Activated CD8-positive, alpha-beta T cell treated with anti-CD3 and anti-CD28 coated beads, Interleukin-2, amount 10 ng/mL, durations not matched to agents 7 days and 5 days (primary cell): ENCODE results near the gene PCSK5. TPM values are rescaled to one million over a fixed set of nuclear protein-coding genes. Genes with fewer than 3 reads are reported as not detected.
"Not testable (repeated sequence)": the region's sequence is repeated elsewhere in the genome, so short reads cannot be mapped to it uniquely, and the experiment has no call there.

Source experiments
- ATAC-seq: fragments of 150-1000 bp; cut with Tn5 transposase; one replicate; pipeline ENCODE4 v1.10.0; 2021; ENCODE audit warnings: moderate library complexity
- CTCF ChIA-PET: fragments of 350-600 bp; sonication (Branson Sonifier 250); formaldehyde crosslinking; loops from one replicate; lab custom pipeline; 2021; ENCODE audit warnings: antibody characterized with exemption; lab: Charles Lee
- POLR2A ChIA-PET: fragments of 350-600 bp; sonication (Branson Sonifier 250); formaldehyde crosslinking; loops from one replicate; lab custom pipeline; 2021; ENCODE audit warnings: antibody characterized with exemption; lab: Charles Lee
- DNase-seq: peaks from one replicate; pipeline ENCODE4 v3.0.0-alpha.2; 2020
- H3K27ac Mint-ChIP-seq: one replicate; pipeline ENCODE4 v1.8.0; 2021; ENCODE audit warnings: mild to moderate bottlenecking, mixed read lengths
- H3K27me3 Mint-ChIP-seq: one replicate; pipeline ENCODE4 v1.8.0; 2021; ENCODE audit warnings: low read depth, mixed read lengths
- H3K36me3 Mint-ChIP-seq: one replicate; pipeline ENCODE4 v1.8.0; 2021; ENCODE audit warnings: low read depth, mixed read lengths
- H3K4me1 Mint-ChIP-seq: one replicate; pipeline ENCODE4 v1.8.0; 2021; ENCODE audit warnings: low read depth, mixed read lengths
- H3K4me3 Mint-ChIP-seq: one replicate; pipeline ENCODE4 v1.8.0; 2021; ENCODE audit warnings: mild to moderate bottlenecking, mixed read lengths
- H3K9me3 Mint-ChIP-seq: one replicate; pipeline ENCODE4 v1.8.0; 2022; ENCODE audit warnings: mixed read lengths; ENCODE audit not compliant: insufficient read depth
- total RNA-seq, 2 experiments: library from RNA; stranded (reverse); gene quantifications; one replicate each; pipeline ENCODE4 v1.2.3, GENCODE V29; 2021

PCSK5 gene
- total RNA-seq, 2 experiments from 2014 or later: 3.5 to 3.7 TPM

- Mint-ChIP-seq H3K4me3 (peak overlapping the region; percentile 88), H3K27ac (peak overlapping the region; percentile 57), H3K9me3 (no peaks in the 10 kb centered on the region), H3K4me1 (peaks cover 35% of the 10 kb centered on the region), H3K36me3 (no peaks in the 10 kb centered on the region), H3K27me3 (peaks cover 23% of the 10 kb centered on the region)
- DNase-seq (peak; percentile 53), ATAC-seq (peak; percentile 6)
- ChIA-PET POLR2A (interaction anchor here (0.7 to 1.2 kb wide), 3 partner anchors 26 to 132 kb away, joined by 3 read pairs; no protein-coding TSS in a partner anchor), CTCF (interaction anchor here (1.0 to 1.3 kb wide), 2 partner anchors 25 to 503 kb away, joined by 3 to 4 read pairs; partner anchors contain the start of gene RFK)
These were observed 836 bp downstream of the PCSK5 start for GRCh38 chr9:75891277-75891741.

GRCh38 chr9:75891771-75892215 lies 1.3 kb downstream of the PCSK5 start:
- ChIA-PET CTCF (no interaction called here), POLR2A (interaction anchor here (0.7 to 1.0 kb wide), 2 partner anchors 92 to 502 kb away, joined by 3 read pairs; no protein-coding TSS in a partner anchor)
- no peaks in the 10 kb centered on the region for H3K9me3 Mint-ChIP-seq
- peak overlapping the region; percentile 88 for H3K4me3 Mint-ChIP-seq
- H3K27ac Mint-ChIP-seq: no peak overlapping the region
- no peak for DNase-seq
- ATAC-seq: peak; percentile 0
- peaks cover 23% of the 10 kb centered on the region for H3K27me3 Mint-ChIP-seq
- peaks cover 35% of the 10 kb centered on the region for H3K4me1 Mint-ChIP-seq
- H3K36me3 Mint-ChIP-seq: no peaks in the 10 kb centered on the region

- H3K36me3 Mint-ChIP-seq: no peaks in the 10 kb centered on the region
- H3K4me1 Mint-ChIP-seq: peaks cover 35% of the 10 kb centered on the region
- no peak for ATAC-seq
These were observed 1.9 kb downstream of the PCSK5 start for GRCh38 chr9:75892216-75892911.

GRCh38 chr9:75893106-75893505 lies 2.6 kb downstream of the PCSK5 start:
- Mint-ChIP-seq H3K27me3 (peaks cover 19% of the 10 kb centered on the region), H3K36me3 (no peaks in the 10 kb centered on the region), H3K4me1 (peaks cover 35% of the 10 kb centered on the region), H3K27ac (no peak overlapping the region), H3K9me3 (no peaks in the 10 kb centered on the region), H3K4me3 (peak overlapping the region; percentile 88)
- ATAC-seq (no peak), DNase-seq (no peak)
- ChIA-PET CTCF (interaction anchor here (1.0 kb wide), 1 partner anchor 131 kb away, joined by 3 read pairs; no protein-coding TSS in a partner anchor), POLR2A (no interaction called here)

More at GRCh38 chr9:75892216-75892911, 1.9 kb downstream of the PCSK5 start:
- H3K27me3 Mint-ChIP-seq: peaks cover 19% of the 10 kb centered on the region
- H3K4me3 Mint-ChIP-seq: peak overlapping the region; percentile 88
- peak; percentile 21 for DNase-seq
- ChIA-PET CTCF (no interaction called here), POLR2A (interaction anchor here (0.7 to 1.0 kb wide), 2 partner anchors 91 to 501 kb away, joined by 3 read pairs; no protein-coding TSS in a partner anchor)
- H3K9me3 Mint-ChIP-seq: no peaks in the 10 kb centered on the region
- no peak overlapping the region for H3K27ac Mint-ChIP-seq

- DNase-seq (no peak), ATAC-seq (no peak)
- H3K4me3 Mint-ChIP-seq: no peak overlapping the region
- H3K4me1 Mint-ChIP-seq: peaks cover 29% of the 10 kb centered on the region
- H3K27me3 Mint-ChIP-seq: peaks cover 17% of the 10 kb centered on the region
- no peaks in the 10 kb centered on the region for H3K36me3 Mint-ChIP-seq
- no peak overlapping the region for H3K27ac Mint-ChIP-seq
- ChIA-PET CTCF (interaction anchor here (1.0 kb wide), 1 partner anchor 28 kb away, joined by 3 read pairs; no protein-coding TSS in a partner anchor), POLR2A (no interaction called here)
- H3K9me3 Mint-ChIP-seq: no peaks in the 10 kb centered on the region
These were observed 4.1 kb downstream of the PCSK5 start for GRCh38 chr9:75894566-75894965.

- H3K27ac Mint-ChIP-seq: no peak overlapping the region
- DNase-seq: no peak
- CTCF ChIA-PET: no interaction called here
- peaks cover 14% of the 10 kb centered on the region for H3K27me3 Mint-ChIP-seq
- H3K4me1 Mint-ChIP-seq: peaks cover 24% of the 10 kb centered on the region
- POLR2A ChIA-PET: no interaction called here
- H3K4me3 Mint-ChIP-seq: no peak overlapping the region
- H3K9me3 Mint-ChIP-seq: no peaks in the 10 kb centered on the region
- no peaks in the 10 kb centered on the region for H3K36me3 Mint-ChIP-seq
- no peak for ATAC-seq
These were observed 4.6 kb downstream of the PCSK5 start for GRCh38 chr9:75895112-75895511.

GRCh38 chr9:75896193-75896592 lies 5.7 kb downstream of the PCSK5 start:
- peaks cover 24% of the 10 kb centered on the region for H3K4me1 Mint-ChIP-seq
- no peak for DNase-seq
- H3K27ac Mint-ChIP-seq: no peak overlapping the region
- no peaks in the 10 kb centered on the region for H3K36me3 Mint-ChIP-seq
- H3K9me3 Mint-ChIP-seq: no peaks in the 10 kb centered on the region
- peaks cover 14% of the 10 kb centered on the region for H3K27me3 Mint-ChIP-seq
- no peak for ATAC-seq
- ChIA-PET POLR2A (no interaction called here), CTCF (no interaction called here)
- no peak overlapping the region for H3K4me3 Mint-ChIP-seq

GRCh38 chr9:75900893-75901524 lies 10.5 kb downstream of the PCSK5 start:
- POLR2A ChIA-PET, H3K9me3 Mint-ChIP-seq, H3K36me3 Mint-ChIP-seq, H3K4me1 Mint-ChIP-seq, H3K4me3 Mint-ChIP-seq, ATAC-seq, H3K27me3 Mint-ChIP-seq, CTCF ChIA-PET, DNase-seq, H3K27ac Mint-ChIP-seq: not testable (repeated sequence)

GRCh38 chr9:75903785-75904360 lies 13.4 kb downstream of the PCSK5 start:
- DNase-seq: no peak
- POLR2A ChIA-PET: no interaction called here

GRCh38 chr9:75904364-75904763 lies 13.9 kb downstream of the PCSK5 start:
- no peaks in the 10 kb centered on the region for H3K9me3 Mint-ChIP-seq
- H3K4me1 Mint-ChIP-seq: peaks cover 1% of the 10 kb centered on the region
- no peaks in the 10 kb centered on the region for H3K27me3 Mint-ChIP-seq
- POLR2A ChIA-PET: no interaction called here
- DNase-seq (no peak), ATAC-seq (no peak)
- no peak overlapping the region for H3K4me3 Mint-ChIP-seq
- no peaks in the 10 kb centered on the region for H3K36me3 Mint-ChIP-seq
- H3K27ac Mint-ChIP-seq: no peak overlapping the region
- CTCF ChIA-PET: no interaction called here

More at GRCh38 chr9:75903785-75904360, 13.4 kb downstream of the PCSK5 start:
- Mint-ChIP-seq H3K4me3 (no peak overlapping the region), H3K36me3 (no peaks in the 10 kb centered on the region), H3K27ac (no peak overlapping the region), H3K9me3 (no peaks in the 10 kb centered on the region), H3K4me1 (peaks cover 1% of the 10 kb centered on the region), H3K27me3 (no peaks in the 10 kb centered on the region)
- CTCF ChIA-PET: no interaction called here
- no peak for ATAC-seq

- no peak for DNase-seq
- CTCF ChIA-PET: no interaction called here
- Mint-ChIP-seq H3K27me3 (no peaks in the 10 kb centered on the region), H3K27ac (no peak overlapping the region), H3K9me3 (no peaks in the 10 kb centered on the region), H3K4me3 (no peak overlapping the region), H3K4me1 (peaks cover 1% of the 10 kb centered on the region), H3K36me3 (no peaks in the 10 kb centered on the region)
- POLR2A ChIA-PET: interaction anchor here (0.5 kb wide), 1 partner anchor 36 kb away, joined by 3 read pairs; no protein-coding TSS in a partner anchor
- ATAC-seq: no peak
These were observed 16.1 kb downstream of the PCSK5 start for GRCh38 chr9:75906531-75906930.
